Left forelimb (tissue), 1 donor: ENCODE data around the gene AATF.

Experiments
- DNase-seq: peaks from one replicate; pipeline ENCODE4 v3.0.0-alpha.2; 2018; ENCODE audit warnings: low spot score

Gene AATF

GRCh38 chr17:37081287-37081686 lies 132.5 kb downstream of the AATF start:
- DNase-seq, result no peak

- no peak for DNase-seq
Measured at GRCh38 chr17:37082311-37082860, 133.6 kb downstream of the AATF start.

- no peak for DNase-seq
Measured at GRCh38 chr17:37082985-37083384, 134.2 kb downstream of the AATF start.

DNA sequence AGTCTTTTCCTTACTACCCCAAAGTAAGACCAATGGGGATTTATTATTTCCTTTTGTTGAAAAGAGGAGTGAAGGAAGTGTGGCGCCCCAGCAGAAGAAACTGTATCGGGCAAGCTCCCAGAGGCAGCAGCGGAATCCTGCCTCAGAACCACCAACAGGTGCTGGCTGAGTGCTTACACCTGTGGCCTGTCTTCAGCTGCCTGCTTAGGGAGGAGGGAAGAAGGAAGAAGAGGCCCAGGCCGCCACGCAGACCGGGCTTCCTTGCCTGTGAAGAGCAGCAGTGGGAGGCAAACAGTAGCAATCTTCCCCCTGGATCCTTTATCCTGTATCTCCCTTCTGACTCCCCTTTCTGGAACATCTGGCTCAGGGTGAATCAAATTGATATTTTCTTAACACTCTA lies 134.7 kb downstream of the AATF start:
- no peak for DNase-seq

DNA sequence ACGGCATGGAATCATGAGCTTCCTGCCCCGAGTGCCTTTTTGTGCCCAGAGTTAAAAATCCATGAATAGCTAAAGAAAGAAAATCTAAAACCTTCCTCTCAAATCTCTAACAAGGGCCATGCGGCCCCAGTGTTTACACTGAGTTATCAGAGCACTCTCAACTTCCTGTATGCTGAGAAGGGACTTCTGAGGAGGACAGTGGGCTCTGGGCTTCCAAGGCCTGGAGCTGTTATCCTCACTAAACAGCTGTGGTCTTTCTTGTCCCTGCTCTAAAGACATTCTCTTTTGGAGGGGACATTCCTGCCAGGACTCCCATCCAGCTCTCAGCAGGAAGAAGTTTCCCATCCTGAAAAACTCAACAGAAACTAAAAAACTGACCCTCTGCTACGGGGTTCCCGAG lies 135.6 kb downstream of the AATF start:
- no peak for DNase-seq

- no peak for DNase-seq
Measured at GRCh38 chr17:37086334-37086733, 137.6 kb downstream of the AATF start.

DNA sequence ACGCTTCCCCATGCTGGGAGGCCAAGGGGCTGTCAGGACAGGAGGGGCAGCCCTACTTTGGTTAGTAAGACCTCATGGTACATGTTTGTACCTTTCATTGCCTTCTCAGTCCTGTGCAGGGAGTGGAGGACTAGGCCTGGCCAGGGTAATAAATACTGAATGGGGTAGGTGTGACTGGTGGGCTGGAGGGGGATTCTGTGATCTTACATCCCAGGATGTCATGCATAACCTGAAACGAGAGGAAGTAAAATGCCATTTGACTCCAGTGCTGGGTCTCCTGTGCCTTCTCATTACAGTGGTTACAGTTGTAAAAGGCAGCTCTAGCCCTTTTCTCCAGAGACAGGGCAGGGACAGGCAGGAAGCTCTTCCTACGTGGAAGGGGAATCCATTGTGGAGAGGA lies 138.2 kb downstream of the AATF start:
- DNase-seq, result no peak

GRCh38 chr17:37087683-37088082 lies 138.9 kb downstream of the AATF start:
- DNase-seq, result no peak

DNA sequence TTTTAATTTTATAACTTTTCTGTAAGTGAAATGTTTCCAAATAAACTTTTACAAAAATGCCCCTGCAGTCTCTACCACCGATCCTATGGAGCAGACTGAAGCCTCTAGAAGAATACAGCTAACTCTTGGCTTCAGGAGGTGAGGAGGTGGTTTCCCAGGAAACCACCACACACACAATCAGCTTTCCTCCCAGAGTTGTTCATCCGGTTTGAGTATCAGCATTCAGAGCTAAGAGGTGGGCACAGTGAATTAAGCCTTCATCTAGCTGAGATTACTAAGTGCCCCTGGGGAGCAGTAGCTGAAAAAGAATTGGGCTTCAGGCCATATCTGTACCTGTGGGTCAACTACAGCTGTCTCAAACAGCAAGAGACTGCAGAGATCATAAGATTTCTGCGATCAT lies 139.7 kb downstream of the AATF start:
- no peak for DNase-seq

DNA sequence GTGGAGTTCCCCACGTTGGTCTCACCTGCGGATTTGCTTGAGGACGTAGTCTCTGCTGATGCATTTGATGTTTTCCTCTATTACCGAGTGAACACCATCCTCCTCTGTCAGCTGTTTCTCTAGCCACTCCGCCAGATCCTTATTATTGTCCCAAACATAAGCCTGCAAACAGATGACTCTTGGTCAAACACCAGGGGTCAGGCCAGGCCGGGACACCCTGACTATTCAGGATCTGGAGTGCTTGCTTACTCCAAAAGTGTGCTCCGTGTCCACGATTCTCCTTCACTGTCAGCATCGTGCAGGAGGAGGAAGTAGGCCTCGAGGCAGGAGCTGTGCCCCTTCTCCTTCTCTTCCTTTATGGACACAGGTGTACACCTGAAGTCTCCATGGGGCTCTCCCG lies 140.2 kb downstream of the AATF start:
- no peak for DNase-seq

DNA sequence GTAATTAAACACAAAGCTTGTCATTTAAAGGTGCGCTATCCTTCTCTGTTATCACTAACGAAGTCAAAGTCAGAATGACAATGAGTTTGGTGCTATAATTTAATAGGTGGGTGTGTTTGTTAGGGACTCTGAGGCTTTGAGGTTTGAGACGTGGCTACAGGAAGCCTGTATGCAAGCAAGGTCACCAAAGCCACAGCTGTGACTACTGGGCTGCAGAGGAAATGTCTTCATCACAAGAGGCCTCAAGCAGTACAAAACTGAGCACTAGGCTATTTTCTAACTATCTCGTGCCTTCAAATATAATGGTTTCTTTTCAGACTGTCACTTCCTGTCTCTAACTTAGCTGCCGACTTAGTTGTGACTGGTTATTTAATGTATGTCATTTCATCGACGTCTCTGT lies 141.2 kb downstream of the AATF start:
- DNase-seq, result no peak

DNA sequence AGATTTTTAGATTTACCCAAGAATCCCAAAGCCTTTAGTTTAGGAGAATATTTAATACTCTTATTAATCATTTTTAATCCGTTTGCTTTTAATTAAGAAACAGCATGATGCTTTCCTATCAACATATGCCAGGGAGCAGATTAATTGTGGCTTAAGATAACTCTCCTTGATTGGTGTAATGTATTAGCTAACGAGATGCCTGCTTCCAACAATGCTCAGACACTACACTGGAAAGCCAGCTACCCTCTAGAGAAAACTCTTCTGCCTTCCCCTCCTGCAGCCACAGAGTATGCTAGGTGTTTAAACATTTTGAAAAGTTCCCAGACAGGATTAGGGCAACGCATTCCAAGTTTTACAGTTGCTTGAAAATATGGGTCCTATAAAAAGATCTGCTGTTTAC lies 142.2 kb downstream of the AATF start:
- DNase-seq, result no peak

DNA sequence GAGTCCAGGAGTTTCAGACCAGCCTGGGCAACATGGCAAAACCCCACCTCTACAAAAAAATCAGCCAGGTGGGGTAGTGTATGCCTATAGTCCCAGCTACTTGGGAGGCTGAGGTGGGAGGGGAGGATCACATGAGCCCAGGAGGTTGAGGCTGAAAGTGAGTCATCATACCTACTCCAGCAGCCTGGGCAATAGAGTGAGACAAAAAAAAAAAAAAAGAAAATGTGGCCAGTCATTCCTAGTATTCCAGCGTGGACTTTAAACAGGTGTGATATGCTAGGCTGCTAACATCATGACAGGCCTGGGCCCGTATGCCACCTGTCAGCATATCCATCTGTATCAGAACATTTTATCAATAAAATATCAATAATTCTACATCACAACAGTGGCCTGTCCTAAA lies 143.3 kb downstream of the AATF start:
- DNase-seq, result no peak

DNA sequence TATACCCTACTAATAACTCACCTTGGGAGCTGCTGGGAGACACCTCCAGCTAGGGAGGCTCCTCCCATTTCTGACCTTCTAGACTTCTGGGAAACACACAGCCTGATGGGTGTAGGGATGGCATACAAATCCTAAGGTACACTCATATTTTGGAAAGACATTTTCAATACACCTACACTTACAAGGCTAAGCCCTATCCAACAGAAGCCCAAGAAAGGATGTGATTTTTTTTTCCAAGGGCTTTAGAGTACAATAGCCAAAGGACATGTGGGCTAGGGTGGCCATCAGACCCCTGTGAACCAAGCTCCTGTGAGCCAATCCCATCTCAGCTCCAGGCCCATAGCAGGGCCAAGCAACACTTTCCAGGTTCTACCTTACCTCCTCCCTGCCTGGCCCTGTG lies 143.9 kb downstream of the AATF start:
- DNase-seq, result no peak

DNA sequence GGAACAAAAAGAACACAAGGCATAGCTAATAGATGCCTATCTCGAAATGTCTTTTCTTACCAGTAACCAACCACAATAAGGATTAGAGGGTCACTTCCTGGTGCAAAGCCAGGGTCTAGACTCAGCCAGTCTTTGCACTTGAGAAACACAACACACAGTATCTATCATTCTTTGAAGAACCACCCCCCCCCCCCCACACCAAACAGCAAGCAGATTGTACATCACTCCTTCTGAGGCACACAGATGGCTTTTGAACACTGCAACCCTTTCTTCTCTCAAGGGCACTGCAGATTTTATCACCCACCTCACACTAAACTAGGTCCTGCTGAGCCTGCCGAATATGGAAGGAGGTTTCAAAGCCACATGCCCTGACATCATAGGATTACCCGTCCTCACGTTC lies 145.6 kb downstream of the AATF start:
- DNase-seq, result no peak

GRCh38 chr17:37096071-37096470 lies 147.3 kb downstream of the AATF start:
- DNase-seq, result no peak

DNA sequence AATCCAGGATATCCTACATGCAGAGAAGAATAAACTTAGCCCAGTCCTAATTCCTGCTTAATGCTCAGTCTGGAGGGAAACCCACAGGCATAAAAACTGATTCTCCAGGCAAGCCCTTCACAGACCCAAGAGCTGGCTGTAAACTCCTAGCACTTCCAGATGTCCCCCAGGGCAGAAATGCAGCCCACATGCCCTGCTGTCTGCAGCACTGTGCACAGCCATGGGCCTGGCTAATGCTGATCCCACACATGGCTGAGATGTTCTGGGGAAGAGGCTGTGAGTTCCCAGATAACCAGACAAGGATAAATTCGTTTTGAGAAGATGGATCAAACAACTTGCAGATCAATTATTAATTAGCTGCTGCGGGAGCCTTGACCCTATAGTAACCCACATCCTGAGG lies 148.4 kb downstream of the AATF start:
- no peak for DNase-seq

GRCh38 chr17:37098152-37098551 lies 149.4 kb downstream of the AATF start:
- no peak for DNase-seq

GRCh38 chr17:37098910-37099664 lies 150.3 kb downstream of the AATF start:
- DNase-seq, result no peak

- DNase-seq, result no peak
Measured at GRCh38 chr17:37100231-37100630, 151.5 kb downstream of the AATF start.

DNA sequence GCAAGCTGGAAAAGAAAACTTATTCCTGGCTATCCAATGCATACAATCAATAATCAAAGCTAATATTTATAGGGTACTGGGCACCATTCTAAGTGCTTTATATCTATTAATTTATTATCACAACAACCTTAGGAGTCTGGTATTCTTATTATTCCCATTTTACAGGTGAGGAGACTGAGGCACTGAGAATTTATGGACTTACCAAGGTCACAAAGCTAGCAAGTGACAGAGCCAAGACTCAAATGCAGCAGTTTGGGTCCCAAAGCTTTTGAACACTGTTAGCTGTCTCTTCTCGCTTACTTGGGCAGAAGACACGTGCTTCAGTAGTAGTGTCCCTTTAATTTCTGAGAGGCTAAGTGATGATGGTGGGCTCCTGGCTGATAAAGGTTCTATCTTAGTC lies 152.6 kb downstream of the AATF start:
- DNase-seq, result no peak

GRCh38 chr17:37103231-37103630 lies 154.5 kb downstream of the AATF start:
- DNase-seq, result no peak

GRCh38 chr17:37106049-37106448 lies 157.3 kb downstream of the AATF start:
- DNase-seq, result no peak
